SK-N-SH (cell line): ENCODE results near the gene BBS5. TPM values are rescaled to one million over a fixed set of nuclear protein-coding genes. Genes with fewer than 3 reads are reported as not detected.

Source experiments
- CTCF ChIA-PET: fragments of 300-600, 350-600 bp; formaldehyde crosslinking; extraction: SDS; loops from one replicate; lab custom pipeline; 2021; lab: Yijun Ruan, JAX
- POLR2A ChIA-PET: fragments of 350-600 bp; sonication (Branson Sonifier 250); formaldehyde crosslinking; extraction: SDS; loops from one replicate; lab custom pipeline; 2020; ENCODE audit warnings: antibody characterized with exemption, inconsistent platforms; lab: Yijun Ruan, JAX
- DNase-seq: peaks from one replicate; pipeline ENCODE4 v3.0.0; 2012
- H2AFZ ChIP-seq: fragments of 200-600 bp; sonication (generic); 2 replicates; pipeline ENCODE4 v1.8.1; 2016; ENCODE audit warnings: antibody characterized with exemption, mild to moderate bottlenecking, low read depth
- H3F3A ChIP-seq: fragments of 200-600 bp; sonication (generic); replicated peaks from 2 replicates; pipeline ENCODE3; 2016; ENCODE audit warnings: antibody characterized with exemption, mild to moderate bottlenecking; ENCODE audit not compliant: insufficient read depth
- H3K27ac ChIP-seq, 2 experiments: fragments of 200-500 bp in 1 of 2; fragments of 200-600 bp in 1 of 2; sonication (Bioruptor generic) in 1 of 2; sonication (generic), shearing (Covaris generic) in 1 of 2; 2 replicates each; pipeline versions ENCODE4 v1.5.1 to v1.6.1; 2014 to 2016; ENCODE audit warnings: low read depth in 2 of 2, inconsistent platforms in 1 of 2, low read length in 1 of 2, mild to moderate bottlenecking in 1 of 2, mixed read lengths in 1 of 2
- H3K27me3 ChIP-seq: fragments of 200-600 bp; sonication (generic), shearing (Covaris generic); 2 replicates; pipeline ENCODE4 v1.6.1; 2016; ENCODE audit warnings: mixed run types; ENCODE audit not compliant: insufficient read depth
- H3K36me3 ChIP-seq, 2 experiments: fragments of 200-500 bp in 1 of 2; fragments of 200-600 bp in 1 of 2; sonication (Bioruptor generic) in 1 of 2; sonication (generic) in 1 of 2; replicated peaks in 1 of 2; 2 replicates each; pipeline versions ENCODE3 to v1.5.1; 2014 to 2016; ENCODE audit warnings: low read length in 1 of 2, mild to moderate bottlenecking in 1 of 2; ENCODE audit not compliant: insufficient read depth in 2 of 2, control insufficient read depth in 1 of 2
- H3K4me1 ChIP-seq, 2 experiments: fragments of 200-500 bp in 1 of 2; fragments of 200-600 bp in 1 of 2; sonication (Bioruptor generic) in 1 of 2; sonication (generic), shearing (Covaris generic) in 1 of 2; 2 replicates each; pipeline versions ENCODE4 v1.5.1 to v1.6.1; 2014 to 2016; ENCODE audit warnings: low read depth in 1 of 2, low read length in 1 of 2, mixed run types in 1 of 2; ENCODE audit not compliant: insufficient read depth in 2 of 2, control insufficient read depth in 1 of 2
- H3K4me2 ChIP-seq: fragments of 200-600 bp; sonication (generic), shearing (Covaris generic); 2 replicates; pipeline ENCODE4 v1.6.1; 2017; ENCODE audit warnings: mixed run types
- H3K4me3 ChIP-seq, 2 experiments: fragments of 200-500 bp in 1 of 2; fragments of 200-600 bp in 1 of 2; sonication (Bioruptor generic) in 1 of 2; sonication (generic), shearing (Covaris generic) in 1 of 2; 2 replicates each; pipeline versions ENCODE4 v1.5.1 to v1.8.1; 2014 to 2016; ENCODE audit warnings: low read depth in 2 of 2, inconsistent platforms in 1 of 2, low read length in 1 of 2, mild to moderate bottlenecking in 1 of 2, mixed read lengths in 1 of 2, moderate library complexity in 1 of 2
- H3K79me2 ChIP-seq: fragments of 200-600 bp; sonication (generic); 2 replicates; pipeline ENCODE4 v1.8.1; 2017; ENCODE audit warnings: mild to moderate bottlenecking; ENCODE audit not compliant: insufficient read depth
- H3K9ac ChIP-seq: fragments of 200-600 bp; sonication (generic); 2 replicates; pipeline ENCODE4 v1.6.1; 2017; ENCODE audit warnings: mixed run types
- H3K9me2 ChIP-seq: fragments of 200-600 bp; sonication (generic); 2 replicates; pipeline ENCODE4 v1.6.1; 2017; ENCODE audit warnings: mixed run types
- H3K9me3 ChIP-seq: fragments of 200-600 bp; sonication (generic); 2 replicates; pipeline ENCODE4 v1.6.1; 2017; ENCODE audit warnings: mixed run types, mild to moderate bottlenecking, moderate library complexity
- H4K20me1 ChIP-seq: fragments of 200-600 bp; sonication (generic); 2 replicates; pipeline ENCODE4 v1.6.1; 2017; ENCODE audit warnings: mild to moderate bottlenecking, mixed run types; ENCODE audit not compliant: insufficient read depth
- CHD2 ChIP-seq: fragments of 150-350 bp; IDR thresholded peaks from 2 replicates; pipeline ENCODE4 v1.6.1; 2018; ENCODE audit warnings: low read length; ENCODE audit not compliant: partially characterized antibody
- ELF1 ChIP-seq: IDR thresholded peaks from 2 replicates; pipeline ENCODE4 v1.4.0; 2012
- EZH2phosphoT487 ChIP-seq: fragments of 200-600 bp; sonication (generic); IDR thresholded peaks from 2 replicates; pipeline ENCODE4 v1.6.1; 2017; ENCODE audit warnings: low read depth, mixed run types, mild to moderate bottlenecking, antibody characterized with exemption, moderate library complexity, borderline replicate concordance
- GABPA ChIP-seq: IDR thresholded peaks from 2 replicates; pipeline ENCODE4 v1.4.0; 2012; ENCODE audit warnings: low read depth, mild to moderate bottlenecking
- GATA2 ChIP-seq: sonication (generic); formaldehyde crosslinking; IDR thresholded peaks from 2 replicates; pipeline ENCODE4 v1.5.0; 2020; ENCODE audit warnings: mild to moderate bottlenecking, missing genetic modification reagents
- JUND ChIP-seq: IDR thresholded peaks from 2 replicates; pipeline ENCODE4 v1.4.0; 2012
- MAX ChIP-seq: IDR thresholded peaks from 2 replicates; pipeline ENCODE4 v1.4.0; 2012; ENCODE audit warnings: low read depth
- NRF1 ChIP-seq: IDR thresholded peaks from 2 replicates; pipeline ENCODE4 v1.6.1; 2012; ENCODE audit warnings: low read depth, mild to moderate bottlenecking, low read length
- PBX3 ChIP-seq: IDR thresholded peaks from 2 replicates; pipeline ENCODE4; 2012
- POLR2AphosphoS5 ChIP-seq: IDR thresholded peaks from 2 replicates; pipeline ENCODE4 v1.6.1; 2012; ENCODE audit warnings: low read depth, low read length
- RAD21 ChIP-seq: IDR thresholded peaks from 2 replicates; pipeline ENCODE4 v1.6.1; 2012; ENCODE audit warnings: mild to moderate bottlenecking, low read length
- RCOR1 ChIP-seq: fragments of 150-350 bp; IDR thresholded peaks from 2 replicates; pipeline ENCODE4 v1.6.1; 2017; ENCODE audit warnings: antibody characterized with exemption, low read length
- RFX5 ChIP-seq: IDR thresholded peaks from 2 replicates; pipeline ENCODE4 v1.6.1; 2012; ENCODE audit warnings: mild to moderate bottlenecking, improper control_type of control experiment, low read length
- RXRA ChIP-seq: IDR thresholded peaks from 2 replicates; pipeline ENCODE4 v1.4.0; 2012; ENCODE audit warnings: low read depth, mild to moderate bottlenecking, borderline replicate concordance
- TAF1 ChIP-seq: IDR thresholded peaks from 2 replicates; pipeline ENCODE4 v1.6.1; 2012; ENCODE audit warnings: low read depth, mild to moderate bottlenecking, low read length, moderate library complexity, borderline replicate concordance
- TEAD4 ChIP-seq: IDR thresholded peaks from 2 replicates; pipeline ENCODE4 v1.4.0; 2012; ENCODE audit warnings: mild to moderate bottlenecking, borderline replicate concordance; ENCODE audit not compliant: insufficient read depth
- USF1 ChIP-seq: IDR thresholded peaks from 2 replicates; pipeline ENCODE4 v1.4.0; 2012; ENCODE audit warnings: low read depth, borderline replicate concordance
- YY1 ChIP-seq: IDR thresholded peaks from 2 replicates; pipeline ENCODE4 v1.4.0; 2012; ENCODE audit warnings: low read depth, mild to moderate bottlenecking
- WGBS: methylation state at CpG from one replicate; pipeline ENCODE4 v1.1.6; 2017; ENCODE audit warnings: low lambda C conversion rate; 5-methylcytosine and 5-hydroxymethylcytosine counted together
- polyA plus RNA-seq, 3 experiments: library from polyadenylated mRNA; depleted of rRNA; stranded (reverse); fragments of >200 nt; gene quantifications; 2 replicates each; pipeline ENCODE4 v1.2.3, GENCODE V29; 2012

BBS5 gene
- polyA plus RNA-seq, 1 of the 3 experiments (the other 2 are of a cell fraction), result 3.8 TPM

- TF ChIP-seq EZH2phosphoT487 (no peak), POLR2AphosphoS5 (no peak), RCOR1 (no peak), RAD21 (no peak), JUND (no peak), RXRA (no peak)
These were observed 18.2 kb upstream of the BBS5 start (continued) for GRCh38 chr2:169461143-169461542.

GRCh38 chr2:169462896-169463695, 16.2 kb upstream of the BBS5 start:
- H3K27ac ChIP-seq, result peak overlapping the region in 1 of 2 experiments; percentile 56; a peak in 2 of 4 replicates
- H3K27me3 ChIP-seq, result no peaks in the 10 kb centered on the region
- no peaks in the 10 kb centered on the region for H3K9me2 ChIP-seq
- peaks cover 0 to 3% of the 10 kb centered on the region in 2 experiments; a peak in 1 of 4 replicates for H3K4me1 ChIP-seq
- TF ChIP-seq GATA2 (CRISPR knock-in tag), result no peak
- no peak for TF ChIP-seq USF1
- no peak for TF ChIP-seq ELF1
- TF ChIP-seq CHD2, result no peak
- TF ChIP-seq MAX, result no peak
- no peak for TF ChIP-seq RFX5
- TF ChIP-seq TEAD4, result no peak
- TF ChIP-seq YY1, result no peak
- TF ChIP-seq NRF1, result no peak
- no peak for TF ChIP-seq PBX3
- TF ChIP-seq GABPA, result no peak
- no peak for TF ChIP-seq RXRA
- TF ChIP-seq TAF1, result no peak
- no peak for TF ChIP-seq POLR2AphosphoS5
- no peak for TF ChIP-seq JUND
- peak overlapping the region; percentile 48 for H3K4me2 ChIP-seq
- no peaks in the 10 kb centered on the region for H3K36me3 ChIP-seq
- peaks cover 9% of the 10 kb centered on the region for H3F3A ChIP-seq
- H3K9ac ChIP-seq, result no peak overlapping the region
- H3K4me3 ChIP-seq, result 0 out of 4 replicates have a peak overlapping the region, but pooled peaks of 1 of the 2 experiments have one; percentile 23
- no peaks in the 10 kb centered on the region for H3K79me2 ChIP-seq
- peak overlapping the region; percentile 69; the same call in 1 of the 2 replicates for H2AFZ ChIP-seq
- POLR2A ChIA-PET, result no interaction called here
- no peaks in the 10 kb centered on the region for H3K9me3 ChIP-seq
- 57% methylated on average over 4 of the region's 4 CpGs for WGBS
- H4K20me1 ChIP-seq, result no peaks in the 10 kb centered on the region
- no peak for DNase-seq
- CTCF ChIA-PET, result interaction anchor here (0.8 to 2.0 kb wide), 4 partner anchors 11 to 302 kb away, joined by 3 to 10 read pairs (median 4); partner anchors contain the start of gene BBS5
